GM23338 (cell line): ENCODE data around the gene TSEN2.

Experiments used
- CREB1 ChIP-seq: fragments of 250-450 bp; sonication (Bioruptor Pico); IDR thresholded peaks from 2 replicates; pipeline ENCODE4 v1.5.0; 2020; ENCODE audit warnings: low read depth, mild to moderate bottlenecking, moderate library complexity
- EZH2 ChIP-seq: fragments of 200-600 bp; sonication (generic); IDR thresholded peaks from one replicate; pipeline ENCODE4 v1.8.0; 2017; ENCODE audit warnings: antibody characterized with exemption, mild to moderate bottlenecking, low read depth; ENCODE audit not compliant: unreplicated experiment
- EZH2phosphoT487 ChIP-seq: fragments of 200-600 bp; sonication (generic); IDR thresholded peaks from one replicate; pipeline ENCODE4 v1.8.1; 2018; ENCODE audit warnings: antibody characterized with exemption; ENCODE audit not compliant: unreplicated experiment
- JUNB ChIP-seq: IDR thresholded peaks from one replicate; pipeline ENCODE4 v1.6.1; 2016; ENCODE audit warnings: antibody characterized with exemption; ENCODE audit not compliant: unreplicated experiment
- NANOG ChIP-seq: IDR thresholded peaks from 2 replicates; pipeline ENCODE4 v1.6.1; 2016; ENCODE audit warnings: antibody characterized with exemption, borderline replicate concordance
- POLR2AphosphoS5 ChIP-seq: IDR thresholded peaks from 2 replicates; pipeline ENCODE4 v1.6.1; 2016; ENCODE audit warnings: antibody characterized with exemption, low read depth
- STAT1 ChIP-seq: IDR thresholded peaks from one replicate; pipeline ENCODE4 v1.6.1; 2016; ENCODE audit warnings: antibody characterized with exemption; ENCODE audit not compliant: unreplicated experiment
- ZNF114 ChIP-seq: fragments of 250-450 bp; sonication (Bioruptor Pico); IDR thresholded peaks from 2 replicates; pipeline ENCODE4 v1.5.0; 2020; ENCODE audit warnings: mild to moderate bottlenecking, moderate library complexity
- ZNF331 ChIP-seq: fragments of 250-450 bp; sonication (Bioruptor Pico); IDR thresholded peaks from 2 replicates; pipeline ENCODE4 v1.5.0; 2020; ENCODE audit warnings: low read depth, mild to moderate bottlenecking, moderate library complexity
- TF ChIP-seq, protein P1 (sequence below), 2 experiments: fragments of 200-600 bp in 1 of 2; sonication (generic) in 1 of 2; conservative IDR thresholded peaks; 2 replicates each; pipeline versions ENCODE4 v1.5.1 to v1.6.1; 2016 to 2017; ENCODE audit warnings: antibody characterized with exemption in 2 of 2, low read depth in 2 of 2, mild to moderate bottlenecking in 2 of 2, moderate library complexity in 1 of 2
- TF ChIP-seq, protein P2 (sequence below): IDR thresholded peaks from one replicate; pipeline ENCODE4 v1.6.1; 2018; ENCODE audit warnings: antibody characterized with exemption; ENCODE audit not compliant: unreplicated experiment
- TF ChIP-seq, protein P3 (sequence below): IDR thresholded peaks from 2 replicates; pipeline ENCODE4 v1.6.1; 2016; ENCODE audit warnings: antibody characterized with exemption
- TF ChIP-seq, protein P4 (sequence below): fragments of 250-450 bp; sonication (Bioruptor Pico); IDR thresholded peaks from 2 replicates; pipeline ENCODE4 v1.5.0; 2020; ENCODE audit warnings: mild to moderate bottlenecking, moderate library complexity

DNA sequence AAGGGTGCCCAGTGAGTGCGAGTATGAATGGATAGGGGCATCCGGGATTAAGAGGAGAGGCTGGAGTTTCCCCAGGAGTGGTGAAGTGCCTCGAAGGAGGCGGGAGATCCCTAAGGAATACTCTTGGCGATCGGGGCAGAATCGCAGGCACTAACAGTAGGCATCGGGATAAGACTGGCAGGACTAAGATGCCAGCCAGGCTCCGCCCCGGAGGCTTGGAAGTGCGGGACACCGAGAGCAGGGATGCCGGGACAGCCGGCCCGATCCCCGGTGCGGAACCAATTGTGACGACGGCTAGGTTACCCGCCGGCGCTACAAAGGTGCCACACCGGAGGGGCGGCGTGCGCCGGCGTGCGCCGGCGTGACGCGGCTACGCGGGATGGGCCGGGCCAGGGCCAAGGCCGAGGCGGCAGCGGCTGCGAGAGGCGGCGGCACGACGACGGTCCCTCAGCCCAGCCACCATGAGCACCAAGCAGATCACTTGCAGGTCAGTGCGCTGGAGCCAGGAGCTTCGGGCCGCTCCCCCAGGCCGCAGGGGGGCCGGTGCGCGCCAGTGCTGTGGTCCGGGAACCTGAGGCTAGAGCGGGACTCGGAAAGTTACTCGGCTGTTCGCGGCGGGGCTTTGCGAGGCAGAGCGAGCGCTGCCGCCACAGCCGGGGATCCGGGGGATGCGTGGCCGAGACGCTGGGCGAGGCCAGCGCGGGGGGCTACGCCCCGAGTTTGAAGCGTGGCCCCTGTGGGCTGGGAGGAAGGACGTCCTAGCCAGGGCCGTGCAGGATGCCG lies 72.6 kb downstream of the TSEN2 start, which contains the start of gene MKRN2:
- TF ChIP-seq, protein P1, sequence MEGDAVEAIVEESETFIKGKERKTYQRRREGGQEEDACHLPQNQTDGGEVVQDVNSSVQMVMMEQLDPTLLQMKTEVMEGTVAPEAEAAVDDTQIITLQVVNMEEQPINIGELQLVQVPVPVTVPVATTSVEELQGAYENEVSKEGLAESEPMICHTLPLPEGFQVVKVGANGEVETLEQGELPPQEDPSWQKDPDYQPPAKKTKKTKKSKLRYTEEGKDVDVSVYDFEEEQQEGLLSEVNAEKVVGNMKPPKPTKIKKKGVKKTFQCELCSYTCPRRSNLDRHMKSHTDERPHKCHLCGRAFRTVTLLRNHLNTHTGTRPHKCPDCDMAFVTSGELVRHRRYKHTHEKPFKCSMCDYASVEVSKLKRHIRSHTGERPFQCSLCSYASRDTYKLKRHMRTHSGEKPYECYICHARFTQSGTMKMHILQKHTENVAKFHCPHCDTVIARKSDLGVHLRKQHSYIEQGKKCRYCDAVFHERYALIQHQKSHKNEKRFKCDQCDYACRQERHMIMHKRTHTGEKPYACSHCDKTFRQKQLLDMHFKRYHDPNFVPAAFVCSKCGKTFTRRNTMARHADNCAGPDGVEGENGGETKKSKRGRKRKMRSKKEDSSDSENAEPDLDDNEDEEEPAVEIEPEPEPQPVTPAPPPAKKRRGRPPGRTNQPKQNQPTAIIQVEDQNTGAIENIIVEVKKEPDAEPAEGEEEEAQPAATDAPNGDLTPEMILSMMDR (conservative IDR thresholded peaks at IDR 0.05; ENCODE audit: low read depth in 2 of 2): no peak
- peak; percentile 97 for TF ChIP-seq POLR2AphosphoS5
- TF ChIP-seq EZH2: no peak
- TF ChIP-seq, protein P2, sequence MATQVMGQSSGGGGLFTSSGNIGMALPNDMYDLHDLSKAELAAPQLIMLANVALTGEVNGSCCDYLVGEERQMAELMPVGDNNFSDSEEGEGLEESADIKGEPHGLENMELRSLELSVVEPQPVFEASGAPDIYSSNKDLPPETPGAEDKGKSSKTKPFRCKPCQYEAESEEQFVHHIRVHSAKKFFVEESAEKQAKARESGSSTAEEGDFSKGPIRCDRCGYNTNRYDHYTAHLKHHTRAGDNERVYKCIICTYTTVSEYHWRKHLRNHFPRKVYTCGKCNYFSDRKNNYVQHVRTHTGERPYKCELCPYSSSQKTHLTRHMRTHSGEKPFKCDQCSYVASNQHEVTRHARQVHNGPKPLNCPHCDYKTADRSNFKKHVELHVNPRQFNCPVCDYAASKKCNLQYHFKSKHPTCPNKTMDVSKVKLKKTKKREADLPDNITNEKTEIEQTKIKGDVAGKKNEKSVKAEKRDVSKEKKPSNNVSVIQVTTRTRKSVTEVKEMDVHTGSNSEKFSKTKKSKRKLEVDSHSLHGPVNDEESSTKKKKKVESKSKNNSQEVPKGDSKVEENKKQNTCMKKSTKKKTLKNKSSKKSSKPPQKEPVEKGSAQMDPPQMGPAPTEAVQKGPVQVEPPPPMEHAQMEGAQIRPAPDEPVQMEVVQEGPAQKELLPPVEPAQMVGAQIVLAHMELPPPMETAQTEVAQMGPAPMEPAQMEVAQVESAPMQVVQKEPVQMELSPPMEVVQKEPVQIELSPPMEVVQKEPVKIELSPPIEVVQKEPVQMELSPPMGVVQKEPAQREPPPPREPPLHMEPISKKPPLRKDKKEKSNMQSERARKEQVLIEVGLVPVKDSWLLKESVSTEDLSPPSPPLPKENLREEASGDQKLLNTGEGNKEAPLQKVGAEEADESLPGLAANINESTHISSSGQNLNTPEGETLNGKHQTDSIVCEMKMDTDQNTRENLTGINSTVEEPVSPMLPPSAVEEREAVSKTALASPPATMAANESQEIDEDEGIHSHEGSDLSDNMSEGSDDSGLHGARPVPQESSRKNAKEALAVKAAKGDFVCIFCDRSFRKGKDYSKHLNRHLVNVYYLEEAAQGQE: peak; percentile 13
- peak; percentile 91 for TF ChIP-seq CREB1 (CRISPR knock-in tag)
- TF ChIP-seq, protein P3, sequence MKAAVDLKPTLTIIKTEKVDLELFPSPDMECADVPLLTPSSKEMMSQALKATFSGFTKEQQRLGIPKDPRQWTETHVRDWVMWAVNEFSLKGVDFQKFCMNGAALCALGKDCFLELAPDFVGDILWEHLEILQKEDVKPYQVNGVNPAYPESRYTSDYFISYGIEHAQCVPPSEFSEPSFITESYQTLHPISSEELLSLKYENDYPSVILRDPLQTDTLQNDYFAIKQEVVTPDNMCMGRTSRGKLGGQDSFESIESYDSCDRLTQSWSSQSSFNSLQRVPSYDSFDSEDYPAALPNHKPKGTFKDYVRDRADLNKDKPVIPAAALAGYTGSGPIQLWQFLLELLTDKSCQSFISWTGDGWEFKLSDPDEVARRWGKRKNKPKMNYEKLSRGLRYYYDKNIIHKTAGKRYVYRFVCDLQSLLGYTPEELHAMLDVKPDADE: peak; percentile 66; the same call in 1 of the 2 replicates
- peak; percentile 23; the same call in 1 of the 2 replicates for TF ChIP-seq ZNF114
- no peak for TF ChIP-seq JUNB
- TF ChIP-seq EZH2phosphoT487: no peak
- TF ChIP-seq ZNF331 (CRISPR knock-in tag): no peak
- no peak for TF ChIP-seq NANOG
- no peak for TF ChIP-seq STAT1
- TF ChIP-seq, protein P4, sequence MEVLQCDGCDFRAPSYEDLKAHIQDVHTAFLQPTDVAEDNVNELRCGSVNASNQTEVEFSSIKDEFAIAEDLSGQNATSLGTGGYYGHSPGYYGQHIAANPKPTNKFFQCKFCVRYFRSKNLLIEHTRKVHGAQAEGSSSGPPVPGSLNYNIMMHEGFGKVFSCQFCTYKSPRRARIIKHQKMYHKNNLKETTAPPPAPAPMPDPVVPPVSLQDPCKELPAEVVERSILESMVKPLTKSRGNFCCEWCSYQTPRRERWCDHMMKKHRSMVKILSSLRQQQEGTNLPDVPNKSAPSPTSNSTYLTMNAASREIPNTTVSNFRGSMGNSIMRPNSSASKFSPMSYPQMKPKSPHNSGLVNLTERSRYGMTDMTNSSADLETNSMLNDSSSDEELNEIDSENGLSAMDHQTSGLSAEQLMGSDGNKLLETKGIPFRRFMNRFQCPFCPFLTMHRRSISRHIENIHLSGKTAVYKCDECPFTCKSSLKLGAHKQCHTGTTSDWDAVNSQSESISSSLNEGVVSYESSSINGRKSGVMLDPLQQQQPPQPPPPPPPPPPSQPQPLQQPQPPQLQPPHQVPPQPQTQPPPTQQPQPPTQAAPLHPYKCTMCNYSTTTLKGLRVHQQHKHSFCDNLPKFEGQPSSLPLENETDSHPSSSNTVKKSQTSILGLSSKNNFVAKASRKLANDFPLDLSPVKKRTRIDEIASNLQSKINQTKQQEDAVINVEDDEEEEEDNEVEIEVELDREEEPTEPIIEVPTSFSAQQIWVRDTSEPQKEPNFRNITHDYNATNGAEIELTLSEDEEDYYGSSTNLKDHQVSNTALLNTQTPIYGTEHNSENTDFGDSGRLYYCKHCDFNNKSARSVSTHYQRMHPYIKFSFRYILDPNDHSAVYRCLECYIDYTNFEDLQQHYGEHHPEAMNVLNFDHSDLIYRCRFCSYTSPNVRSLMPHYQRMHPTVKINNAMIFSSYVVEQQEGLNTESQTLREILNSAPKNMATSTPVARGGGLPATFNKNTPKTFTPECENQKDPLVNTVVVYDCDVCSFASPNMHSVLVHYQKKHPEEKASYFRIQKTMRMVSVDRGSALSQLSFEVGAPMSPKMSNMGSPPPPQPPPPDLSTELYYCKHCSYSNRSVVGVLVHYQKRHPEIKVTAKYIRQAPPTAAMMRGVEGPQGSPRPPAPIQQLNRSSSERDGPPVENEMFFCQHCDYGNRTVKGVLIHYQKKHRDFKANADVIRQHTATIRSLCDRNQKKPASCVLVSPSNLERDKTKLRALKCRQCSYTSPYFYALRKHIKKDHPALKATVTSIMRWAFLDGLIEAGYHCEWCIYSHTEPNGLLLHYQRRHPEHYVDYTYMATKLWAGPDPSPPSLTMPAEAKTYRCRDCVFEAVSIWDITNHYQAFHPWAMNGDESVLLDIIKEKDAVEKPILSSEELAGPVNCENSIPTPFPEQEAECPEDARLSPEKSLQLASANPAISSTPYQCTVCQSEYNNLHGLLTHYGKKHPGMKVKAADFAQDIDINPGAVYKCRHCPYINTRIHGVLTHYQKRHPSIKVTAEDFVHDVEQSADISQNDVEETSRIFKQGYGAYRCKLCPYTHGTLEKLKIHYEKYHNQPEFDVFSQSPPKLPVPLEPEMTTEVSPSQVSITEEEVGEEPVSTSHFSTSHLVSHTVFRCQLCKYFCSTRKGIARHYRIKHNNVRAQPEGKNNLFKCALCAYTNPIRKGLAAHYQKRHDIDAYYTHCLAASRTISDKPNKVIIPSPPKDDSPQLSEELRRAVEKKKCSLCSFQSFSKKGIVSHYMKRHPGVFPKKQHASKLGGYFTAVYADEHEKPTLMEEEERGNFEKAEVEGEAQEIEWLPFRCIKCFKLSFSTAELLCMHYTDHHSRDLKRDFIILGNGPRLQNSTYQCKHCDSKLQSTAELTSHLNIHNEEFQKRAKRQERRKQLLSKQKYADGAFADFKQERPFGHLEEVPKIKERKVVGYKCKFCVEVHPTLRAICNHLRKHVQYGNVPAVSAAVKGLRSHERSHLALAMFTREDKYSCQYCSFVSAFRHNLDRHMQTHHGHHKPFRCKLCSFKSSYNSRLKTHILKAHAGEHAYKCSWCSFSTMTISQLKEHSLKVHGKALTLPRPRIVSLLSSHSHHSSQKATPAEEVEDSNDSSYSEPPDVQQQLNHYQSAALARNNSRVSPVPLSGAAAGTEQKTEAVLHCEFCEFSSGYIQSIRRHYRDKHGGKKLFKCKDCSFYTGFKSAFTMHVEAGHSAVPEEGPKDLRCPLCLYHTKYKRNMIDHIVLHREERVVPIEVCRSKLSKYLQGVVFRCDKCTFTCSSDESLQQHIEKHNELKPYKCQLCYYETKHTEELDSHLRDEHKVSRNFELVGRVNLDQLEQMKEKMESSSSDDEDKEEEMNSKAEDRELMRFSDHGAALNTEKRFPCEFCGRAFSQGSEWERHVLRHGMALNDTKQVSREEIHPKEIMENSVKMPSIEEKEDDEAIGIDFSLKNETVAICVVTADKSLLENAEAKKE (CRISPR knock-in tag): no peak
